Measurements from ENCODE around the gene HPCAL1. TPM values are rescaled to one million over a fixed set of nuclear protein-coding genes. Genes with fewer than 3 reads are reported as not detected.

HPCAL1 gene
- total and polyA plus RNA-seq, 9 donors: 18.8 to 51.0 (median 30.1) TPM

GRCh38 chr2:10328670-10329579 lies 26.2 kb downstream of the HPCAL1 start:
- Histone ChIP-seq H3K27ac (ENCODE audit: low read length) (no peak overlapping the region), H3K4me3 (ENCODE audit: low read length) (no peak overlapping the region), H3K27me3 (ENCODE audit: control insufficient read depth, insufficient read depth, low read length) (peaks cover 4% of the 10 kb centered on the region), H3K4me1 (ENCODE audit: control insufficient read depth, insufficient read depth, low read length) (peaks cover 62% of the 10 kb centered on the region), H3K9me3 (replicated peaks; ENCODE audit: control insufficient read depth, low read depth, low read length) (no peaks in the 10 kb centered on the region), H3K36me3 (ENCODE audit: control insufficient read depth, insufficient read depth, low read length) (no peaks in the 10 kb centered on the region)
- no peak for DNase-seq
- WGBS (ENCODE audit: insufficient coverage): 74% methylated on average over 4 of the region's 12 CpGs

- Histone ChIP-seq H3K36me3 (ENCODE audit: control insufficient read depth, insufficient read depth, low read length) (no peaks in the 10 kb centered on the region), H3K4me3 (ENCODE audit: low read length) (no peak overlapping the region), H3K27me3 (ENCODE audit: control insufficient read depth, insufficient read depth, low read length) (peaks cover 4% of the 10 kb centered on the region), H3K27ac (ENCODE audit: low read length) (no peak overlapping the region), H3K9me3 (replicated peaks; ENCODE audit: control insufficient read depth, low read depth, low read length) (no peaks in the 10 kb centered on the region), H3K4me1 (ENCODE audit: control insufficient read depth, insufficient read depth, low read length) (peaks cover 62% of the 10 kb centered on the region)
- no peak for DNase-seq
- 75% methylated on average over 6 of the region's 6 CpGs for WGBS (ENCODE audit: insufficient coverage)
Measured at GRCh38 chr2:10329580-10329879, 26.8 kb downstream of the HPCAL1 start.

- Histone ChIP-seq H3K9me3 (replicated peaks; ENCODE audit: control insufficient read depth, low read depth, low read length) (peaks cover 2% of the 10 kb centered on the region), H3K36me3 (ENCODE audit: control insufficient read depth, insufficient read depth, low read length) (no peaks in the 10 kb centered on the region), H3K4me1 (ENCODE audit: control insufficient read depth, insufficient read depth, low read length) (peaks cover 62% of the 10 kb centered on the region), H3K27ac (ENCODE audit: low read length) (peak overlapping the region; percentile 55), H3K4me3 (ENCODE audit: low read length) (no peak overlapping the region), H3K27me3 (ENCODE audit: control insufficient read depth, insufficient read depth, low read length) (peaks cover 4% of the 10 kb centered on the region)
- 72% methylated on average over 14 of the region's 21 CpGs for WGBS (ENCODE audit: insufficient coverage)
- DNase-seq: no peak
Measured at GRCh38 chr2:10329880-10330699, 27.4 kb downstream of the HPCAL1 start.

GRCh38 chr2:10330700-10331026 lies 28.0 kb downstream of the HPCAL1 start:
- Histone ChIP-seq H3K27ac (ENCODE audit: low read length) (peak overlapping the region; percentile 13), H3K4me3 (ENCODE audit: low read length) (no peak overlapping the region), H3K9me3 (replicated peaks; ENCODE audit: control insufficient read depth, low read depth, low read length) (peaks cover 7% of the 10 kb centered on the region), H3K36me3 (ENCODE audit: control insufficient read depth, insufficient read depth, low read length) (no peaks in the 10 kb centered on the region), H3K4me1 (ENCODE audit: control insufficient read depth, insufficient read depth, low read length) (peaks cover 59% of the 10 kb centered on the region), H3K27me3 (ENCODE audit: control insufficient read depth, insufficient read depth, low read length) (peaks cover 4% of the 10 kb centered on the region)
- DNase-seq: no peak
- 75% methylated on average over 9 of the region's 9 CpGs for WGBS (ENCODE audit: insufficient coverage)

- no peak overlapping the region for H3K27ac ChIP-seq (ENCODE audit: low read length)
- 34% methylated on average over 30 of the region's 33 CpGs for WGBS (ENCODE audit: insufficient coverage)
- H3K4me3 ChIP-seq (ENCODE audit: low read length): no peak overlapping the region
- peak; percentile 63 for DNase-seq
- peaks cover 7% of the 10 kb centered on the region for H3K9me3 ChIP-seq (replicated peaks; ENCODE audit: control insufficient read depth, low read depth, low read length)
- H3K4me1 ChIP-seq (ENCODE audit: control insufficient read depth, insufficient read depth, low read length): peaks cover 54% of the 10 kb centered on the region
- peaks cover 4% of the 10 kb centered on the region for H3K27me3 ChIP-seq (ENCODE audit: control insufficient read depth, insufficient read depth, low read length)
- H3K36me3 ChIP-seq (ENCODE audit: control insufficient read depth, insufficient read depth, low read length): no peaks in the 10 kb centered on the region
Measured at GRCh38 chr2:10331027-10331701, 28.5 kb downstream of the HPCAL1 start.

- H3K36me3 ChIP-seq (ENCODE audit: control insufficient read depth, insufficient read depth, low read length): no peaks in the 10 kb centered on the region
- H3K4me3 ChIP-seq (ENCODE audit: low read length): no peak overlapping the region
- peaks cover 7% of the 10 kb centered on the region for H3K9me3 ChIP-seq (replicated peaks; ENCODE audit: control insufficient read depth, low read depth, low read length)
- 56% methylated on average over 9 of the region's 11 CpGs for WGBS (ENCODE audit: insufficient coverage)
- peak; percentile 41 for DNase-seq
- no peak overlapping the region for H3K27ac ChIP-seq (ENCODE audit: low read length)
- H3K27me3 ChIP-seq (ENCODE audit: control insufficient read depth, insufficient read depth, low read length): peaks cover 4% of the 10 kb centered on the region
- peaks cover 48% of the 10 kb centered on the region for H3K4me1 ChIP-seq (ENCODE audit: control insufficient read depth, insufficient read depth, low read length)
Measured at GRCh38 chr2:10331702-10332401, 29.1 kb downstream of the HPCAL1 start.

GRCh38 chr2:10332402-10333246 lies 29.9 kb downstream of the HPCAL1 start:
- Histone ChIP-seq H3K27me3 (ENCODE audit: control insufficient read depth, insufficient read depth, low read length) (peaks cover 4% of the 10 kb centered on the region), H3K36me3 (ENCODE audit: control insufficient read depth, insufficient read depth, low read length) (no peaks in the 10 kb centered on the region), H3K4me1 (ENCODE audit: control insufficient read depth, insufficient read depth, low read length) (peaks cover 43% of the 10 kb centered on the region), H3K9me3 (replicated peaks; ENCODE audit: control insufficient read depth, low read depth, low read length) (peaks cover 7% of the 10 kb centered on the region), H3K27ac (ENCODE audit: low read length) (no peak overlapping the region), H3K4me3 (ENCODE audit: low read length) (no peak overlapping the region)
- WGBS (ENCODE audit: insufficient coverage): 48% methylated on average over 4 of the region's 15 CpGs
- DNase-seq: no peak

- no peak overlapping the region for H3K4me3 ChIP-seq (ENCODE audit: low read length)
- H3K4me1 ChIP-seq (ENCODE audit: control insufficient read depth, insufficient read depth, low read length): peaks cover 39% of the 10 kb centered on the region
- no peaks in the 10 kb centered on the region for H3K36me3 ChIP-seq (ENCODE audit: control insufficient read depth, insufficient read depth, low read length)
- no peak overlapping the region for H3K27ac ChIP-seq (ENCODE audit: low read length)
- DNase-seq: no peak
- WGBS (ENCODE audit: insufficient coverage): 36% methylated on average over 2 of the region's 5 CpGs
- H3K27me3 ChIP-seq (ENCODE audit: control insufficient read depth, insufficient read depth, low read length): peaks cover 4% of the 10 kb centered on the region
- peaks cover 7% of the 10 kb centered on the region for H3K9me3 ChIP-seq (replicated peaks; ENCODE audit: control insufficient read depth, low read depth, low read length)
Measured at GRCh38 chr2:10333247-10333613, 30.5 kb downstream of the HPCAL1 start.

GRCh38 chr2:10333966-10334365 lies 31.3 kb downstream of the HPCAL1 start:
- H3K4me3 ChIP-seq (ENCODE audit: low read length): no peak overlapping the region
- H3K9me3 ChIP-seq (replicated peaks; ENCODE audit: control insufficient read depth, low read depth, low read length): peaks cover 7% of the 10 kb centered on the region
- WGBS (ENCODE audit: insufficient coverage): no CpG with 5 or more reads among the region's 7 CpGs
- H3K36me3 ChIP-seq (ENCODE audit: control insufficient read depth, insufficient read depth, low read length): no peaks in the 10 kb centered on the region
- peaks cover 4% of the 10 kb centered on the region for H3K27me3 ChIP-seq (ENCODE audit: control insufficient read depth, insufficient read depth, low read length)
- no peak for DNase-seq
- H3K4me1 ChIP-seq (ENCODE audit: control insufficient read depth, insufficient read depth, low read length): peaks cover 39% of the 10 kb centered on the region
- no peak overlapping the region for H3K27ac ChIP-seq (ENCODE audit: low read length)
